IMR-90 (cell line): ENCODE measurements around the gene SEPTIN3. TPM values are rescaled to one million over a fixed set of nuclear protein-coding genes. Genes with fewer than 3 reads are reported as not detected.

Experiments used
- ATAC-seq: fragments of 200-7000 bp; cut with Tn5 transposase; 2 replicates; pipeline ENCODE4 v1.9.1; 2020; ENCODE audit warnings: low read depth, mild to moderate bottlenecking, moderate library complexity
- BruUV-seq: library from RNA; stranded (reverse); fragments of 400-500 nt; replicated peaks from 2 replicates; lab custom pipeline; 2021; lab: Mats Ljungman, UMichigan
- CTCF ChIA-PET: fragments of 300-600 bp; formaldehyde crosslinking; extraction: SDS; loops from one replicate; lab custom pipeline; 2021; ENCODE audit warnings: antibody characterized with exemption; lab: Yijun Ruan, JAX
- POLR2A ChIA-PET: fragments of 300-600 bp; sonication (Branson Sonifier 250); formaldehyde crosslinking; loops from one replicate; lab custom pipeline; 2022; ENCODE audit warnings: antibody characterized with exemption; ENCODE audit not compliant: unreplicated experiment; lab: Charles Lee
- DNase-seq: peaks from one replicate; pipeline ENCODE4 v3.0.0; 2013
- H2AFZ ChIP-seq: replicated peaks from 2 replicates; pipeline ENCODE3; 2013; ENCODE audit warnings: low read length, mild to moderate bottlenecking; ENCODE audit not compliant: poor library complexity
- H2AK5ac ChIP-seq: 2 replicates; pipeline ENCODE4 v1.6.1; 2013; ENCODE audit warnings: low read depth, low read length, inconsistent platforms
- H2AK9ac ChIP-seq: replicated peaks from 2 replicates; pipeline ENCODE3; 2013; ENCODE audit warnings: mild to moderate bottlenecking, low read depth, low read length, moderate library complexity; ENCODE audit not compliant: poor library complexity
- H2BK120ac ChIP-seq: 2 replicates; pipeline ENCODE4 v1.6.1; 2013; ENCODE audit warnings: low read depth, low read length, inconsistent platforms
- H2BK15ac ChIP-seq: 3 replicates; pipeline ENCODE4 v1.6.1; 2013; ENCODE audit warnings: low read depth, low read length, inconsistent platforms
- H2BK20ac ChIP-seq: 2 replicates; pipeline ENCODE4 v1.6.1; 2013; ENCODE audit warnings: low read depth, mild to moderate bottlenecking, inconsistent platforms, low read length, moderate library complexity
- H2BK5ac ChIP-seq: 2 replicates; pipeline ENCODE4 v1.6.1; 2013; ENCODE audit warnings: mild to moderate bottlenecking, low read depth, low read length, inconsistent platforms; ENCODE audit not compliant: poor library complexity, severe bottlenecking
- H3K14ac ChIP-seq: replicated peaks from 2 replicates; pipeline ENCODE4 v1.6.1; 2013; ENCODE audit warnings: low read depth, low read length, inconsistent platforms
- H3K18ac ChIP-seq: 2 replicates; pipeline ENCODE4 v1.6.1; 2013; ENCODE audit warnings: low read depth, low read length, control low read depth
- H3K23ac ChIP-seq: 2 replicates; pipeline ENCODE4 v1.6.1; 2013; ENCODE audit warnings: low read depth, low read length, inconsistent platforms
- H3K27ac ChIP-seq: 2 replicates; pipeline ENCODE4 v1.5.1; 2013; ENCODE audit warnings: mild to moderate bottlenecking, control low read depth, low read length; ENCODE audit not compliant: insufficient read depth
- H3K27me3 ChIP-seq: 2 replicates; pipeline ENCODE4 v1.6.1; 2013; ENCODE audit warnings: low read length; ENCODE audit not compliant: control insufficient read depth, insufficient read depth
- H3K36me3 ChIP-seq: 2 replicates; pipeline ENCODE4 v1.6.1; 2013; ENCODE audit warnings: low read length, mixed read lengths; ENCODE audit not compliant: control insufficient read depth, insufficient read depth
- H3K4ac ChIP-seq: 2 replicates; pipeline ENCODE4 v1.6.1; 2013; ENCODE audit warnings: low read depth, low read length, inconsistent platforms
- H3K4me1 ChIP-seq: 2 replicates; pipeline ENCODE4 v1.6.1; 2013; ENCODE audit warnings: low read length, mixed read lengths; ENCODE audit not compliant: control insufficient read depth, insufficient read depth
- H3K4me2 ChIP-seq: 2 replicates; pipeline ENCODE4 v1.6.1; 2013; ENCODE audit warnings: low read depth, mild to moderate bottlenecking, control low read depth, low read length, moderate library complexity
- H3K4me3 ChIP-seq: 2 replicates; pipeline ENCODE4 v1.5.1; 2013; ENCODE audit warnings: low read depth, mild to moderate bottlenecking, control low read depth, low read length, moderate library complexity; ENCODE audit not compliant: insufficient read depth
- H3K56ac ChIP-seq: 2 replicates; pipeline ENCODE4 v1.6.1; 2013; ENCODE audit warnings: low read length, inconsistent platforms; ENCODE audit not compliant: insufficient read depth; ENCODE audit errors: extremely low read depth
- H3K79me1 ChIP-seq, 2 experiments: 2 replicates each; pipeline ENCODE4 v1.6.1; 2013; ENCODE audit warnings: low read length in 2 of 2, inconsistent platforms in 1 of 2, low read depth in 1 of 2
- H3K9ac ChIP-seq: 2 replicates; pipeline ENCODE4 v1.6.1; 2013; ENCODE audit warnings: low read depth, low read length, control low read depth
- H3K9me1 ChIP-seq: 2 replicates; pipeline ENCODE4 v1.6.1; 2013; ENCODE audit warnings: low read length, inconsistent platforms; ENCODE audit not compliant: insufficient read depth
- H3K9me3 ChIP-seq: 2 replicates; pipeline ENCODE4 v1.6.1; 2013; ENCODE audit warnings: low read length; ENCODE audit not compliant: control insufficient read depth, insufficient read depth
- H4K20me1 ChIP-seq: 2 replicates; pipeline ENCODE4 v1.6.1; 2013; ENCODE audit warnings: low read length, inconsistent platforms; ENCODE audit not compliant: insufficient read depth
- H4K5ac ChIP-seq: 2 replicates; pipeline ENCODE4 v1.6.1; 2013; ENCODE audit warnings: mild to moderate bottlenecking, low read depth, low read length, control low read depth
- H4K8ac ChIP-seq, 2 experiments: 2 replicates each; pipeline ENCODE4 v1.6.1; 2013; ENCODE audit warnings: low read depth in 2 of 2, low read length in 2 of 2, control low read depth in 1 of 2, inconsistent platforms in 1 of 2
- H4K91ac ChIP-seq: 2 replicates; pipeline ENCODE4 v1.6.1; 2013; ENCODE audit warnings: low read depth, low read length, inconsistent platforms; ENCODE audit not compliant: insufficient read depth
- CEBPB ChIP-seq: IDR thresholded peaks from 2 replicates; pipeline ENCODE4 v1.6.1; 2012; ENCODE audit warnings: low read depth, low read length, improper control_type of control experiment
- MAFK ChIP-seq: IDR thresholded peaks from 2 replicates; pipeline ENCODE4 v1.6.1; 2012; ENCODE audit warnings: low read depth, low read length, improper control_type of control experiment
- NFE2L2 ChIP-seq: fragments of 150-350 bp; IDR thresholded peaks from 2 replicates; pipeline ENCODE4 v1.6.1; 2016; ENCODE audit warnings: low read depth, mild to moderate bottlenecking, low read length
- RCOR1 ChIP-seq: IDR thresholded peaks from 2 replicates; pipeline ENCODE4 v1.6.1; 2012; ENCODE audit warnings: mild to moderate bottlenecking, low read length, improper control_type of control experiment; ENCODE audit not compliant: insufficient replicate concordance
- SMC3 ChIP-seq: fragments of 150-350 bp; IDR thresholded peaks from 2 replicates; pipeline ENCODE4 v1.6.1; 2016; ENCODE audit warnings: low read depth, mild to moderate bottlenecking, antibody characterized with exemption, low read length, moderate library complexity
- WGBS, 2 experiments: methylation state at CpG; one replicate each; pipeline versions ENCODE4 v1.1.5 to v1.1.7; 2013; ENCODE audit warnings: missing lambda C conversion rate in 2 of 2; ENCODE audit not compliant: insufficient read length in 1 of 2; ENCODE audit errors: extremely low coverage in 2 of 2; 5-methylcytosine and 5-hydroxymethylcytosine counted together
- dilution Hi-C: fragments of 300-500 bp; cut with HindIII; formaldehyde crosslinking; loops from one replicate; pipeline ENCODE4 v1.14.3; 2018; ENCODE audit warnings: low sequenced_read_pairs; ENCODE audit not compliant: unreplicated experiment
- in situ Hi-C: fragments of 300-500 bp; cut with MboI; formaldehyde crosslinking; loops from 3 replicates; pipeline ENCODE4 v1.14.3; 2019; ENCODE audit warnings: low sequenced_read_pairs, inconsistent platforms, mixed read lengths
- intact Hi-C: fragments of 100-400 bp; cut with micrococcal nuclease; formaldehyde crosslinking; loops from 2 replicates; pipeline ENCODE4 v1.10.0; 2022
- polyA plus RNA-seq, 3 experiments: library from polyadenylated mRNA; depleted of rRNA; stranded (reverse); fragments of >200 nt; gene quantifications; 2 replicates each; pipeline ENCODE4 v1.2.3, GENCODE V29; 2012; ENCODE audit warnings: low replicate concordance in 1 of 3
- total RNA-seq: library from RNA; depleted of rRNA; stranded (reverse); fragments of >200 nt; gene quantifications from 2 replicates; pipeline ENCODE4 v1.2.3, GENCODE V29; 2012
- TF ChIP-seq, protein P1 (sequence below): fragments of 150-350 bp; IDR thresholded peaks from 2 replicates; pipeline ENCODE4 v1.6.1; 2016; ENCODE audit warnings: low read depth, mild to moderate bottlenecking, low read length, moderate library complexity, borderline replicate concordance

SEPTIN3 gene
- total and polyA plus RNA-seq, 2 of the 4 experiments (the other 2 are of a cell fraction): 0.15 to 0.18 TPM

DNA sequence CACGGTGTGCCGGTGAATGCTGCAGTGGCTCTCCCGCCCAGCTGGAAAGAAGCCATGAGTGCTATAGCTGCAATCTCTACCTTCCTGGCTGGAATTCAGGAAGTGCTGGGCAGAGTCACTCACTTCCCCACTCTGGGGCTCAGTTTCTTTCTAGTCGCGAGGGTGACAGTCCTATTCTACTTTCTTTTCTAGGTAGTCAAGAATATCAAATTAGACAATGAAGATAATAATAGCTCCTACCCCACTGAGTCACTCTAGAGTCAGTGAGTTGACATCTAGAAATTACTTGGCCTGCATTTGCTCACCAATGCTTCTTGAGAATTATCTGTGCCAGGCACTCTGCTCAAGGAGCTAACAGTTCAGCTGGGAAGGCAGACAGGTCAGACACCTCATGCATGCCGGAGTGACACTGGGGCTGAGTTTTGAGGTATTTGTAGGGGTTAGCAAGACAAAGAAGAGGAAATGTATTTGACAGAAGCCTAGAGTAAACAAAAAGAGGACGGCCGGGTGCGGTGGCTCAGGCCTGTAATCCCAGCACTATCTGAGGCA, 25.5 kb upstream of the SEPTIN3 start:
- no peak for ATAC-seq
- peak; percentile 39 for DNase-seq
- no peak overlapping the region for H2BK5ac ChIP-seq
- no peak overlapping the region for H4K5ac ChIP-seq
- peak overlapping the region; percentile 44 for H2AK9ac ChIP-seq
- H3K4ac ChIP-seq: no peak overlapping the region
- no peak overlapping the region for H2BK15ac ChIP-seq
- H3K23ac ChIP-seq: no peak overlapping the region
- H3K9me1 ChIP-seq: no peaks in the 10 kb centered on the region
- peaks cover 6% of the 10 kb centered on the region; the same call in 1 of the 2 replicates for H4K20me1 ChIP-seq
- CTCF ChIA-PET: interaction anchor here (1.5 to 2.0 kb wide), 2 partner anchors 197 to 247 kb away, joined by 5 to 9 read pairs; no protein-coding TSS in a partner anchor
- no peaks in the 10 kb centered on the region for H3K27me3 ChIP-seq
- H2BK120ac ChIP-seq: no peak overlapping the region
- H2BK20ac ChIP-seq: no peak overlapping the region
- H3K4me3 ChIP-seq: no peak overlapping the region
- peaks cover 14% of the 10 kb centered on the region for H3K4me1 ChIP-seq
- H3K9me3 ChIP-seq: no peaks in the 10 kb centered on the region
- H3K79me1 ChIP-seq: peaks cover 5 to 28% of the 10 kb centered on the region in 2 experiments
- WGBS, 2 experiments: no CpG with 5 or more reads among the region's 9 CpGs
- H2AK5ac ChIP-seq: no peak overlapping the region
- in situ Hi-C loops (loop anchor here (5.0 kb wide), 1 partner anchor 246 kb away; the partner anchor contains the start of gene MEI1), intact Hi-C loops (no loop called here), dilution Hi-C loops (no loop called here)
- H3K56ac ChIP-seq: no peak overlapping the region
- no peak for TF ChIP-seq NFE2L2
- no peak for TF ChIP-seq CEBPB
- TF ChIP-seq, protein P1, sequence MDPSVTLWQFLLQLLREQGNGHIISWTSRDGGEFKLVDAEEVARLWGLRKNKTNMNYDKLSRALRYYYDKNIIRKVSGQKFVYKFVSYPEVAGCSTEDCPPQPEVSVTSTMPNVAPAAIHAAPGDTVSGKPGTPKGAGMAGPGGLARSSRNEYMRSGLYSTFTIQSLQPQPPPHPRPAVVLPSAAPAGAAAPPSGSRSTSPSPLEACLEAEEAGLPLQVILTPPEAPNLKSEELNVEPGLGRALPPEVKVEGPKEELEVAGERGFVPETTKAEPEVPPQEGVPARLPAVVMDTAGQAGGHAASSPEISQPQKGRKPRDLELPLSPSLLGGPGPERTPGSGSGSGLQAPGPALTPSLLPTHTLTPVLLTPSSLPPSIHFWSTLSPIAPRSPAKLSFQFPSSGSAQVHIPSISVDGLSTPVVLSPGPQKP: no peak
- no peak for TF ChIP-seq MAFK
- TF ChIP-seq SMC3: no peak
- TF ChIP-seq RCOR1: no peak
- no peak overlapping the region for H3K18ac ChIP-seq
- BruUV-seq: no TSS peak
- H3K4me2 ChIP-seq: no peak overlapping the region
- H3K9ac ChIP-seq: no peak overlapping the region
- POLR2A ChIA-PET: interaction anchor here (0.7 kb wide), 1 partner anchor 221 kb away, joined by 3 read pairs; no protein-coding TSS in a partner anchor
- no peak overlapping the region for H3K27ac ChIP-seq
- no peak overlapping the region for H3K14ac ChIP-seq
- no peaks in the 10 kb centered on the region for H3K36me3 ChIP-seq
- no peak overlapping the region for H4K91ac ChIP-seq
- no peak overlapping the region for H4K8ac ChIP-seq
- H2AFZ ChIP-seq: peak overlapping the region; percentile 59
